DMS53 (cell line): Measurements from ENCODE around the gene CDH4.
A peak's percentile ranks its signal among the peaks of the same experiment; 100 is the strongest.

Experiments used
- DNase-seq: peaks from one replicate; lab custom pipeline; 2025; lab: John Stamatoyannopoulos, UW

CDH4 gene

DNA sequence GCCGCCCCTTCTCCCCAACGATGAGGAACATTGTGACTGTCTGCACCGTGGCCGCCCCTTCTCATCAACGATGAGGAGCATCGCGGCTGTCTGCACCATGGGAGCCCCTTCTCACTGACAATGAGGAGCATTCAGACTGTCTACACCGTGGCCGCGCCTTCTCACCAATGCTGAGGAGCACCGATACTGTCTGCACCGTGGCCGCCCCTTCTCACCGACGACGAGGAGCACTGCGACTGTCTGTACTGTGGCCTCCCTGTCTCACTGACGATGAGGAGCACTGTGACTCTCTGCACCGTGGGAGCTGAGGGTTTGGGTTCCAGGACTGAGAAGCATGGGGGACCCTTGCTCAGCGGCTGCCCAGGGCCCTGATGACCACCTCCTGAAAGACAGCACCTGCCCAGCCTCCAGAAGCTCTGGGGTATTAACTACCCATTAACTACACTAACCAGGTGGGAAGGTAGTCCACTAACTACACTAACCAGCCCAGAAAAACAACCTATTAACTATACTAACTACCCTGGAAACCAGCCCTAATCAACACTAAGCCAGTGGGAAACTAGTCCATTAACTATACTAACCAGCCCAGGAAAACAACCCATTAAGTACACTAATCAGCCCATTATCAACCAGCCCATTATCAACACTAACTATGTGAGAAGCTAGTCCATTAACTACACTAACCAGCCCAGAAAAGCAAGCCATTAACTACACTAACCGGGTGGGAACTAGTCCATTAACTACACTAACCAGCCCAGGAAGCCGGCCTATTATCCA lies 696.7 kb downstream of the CDH4 start:
- DNase-seq = no peak

DNA sequence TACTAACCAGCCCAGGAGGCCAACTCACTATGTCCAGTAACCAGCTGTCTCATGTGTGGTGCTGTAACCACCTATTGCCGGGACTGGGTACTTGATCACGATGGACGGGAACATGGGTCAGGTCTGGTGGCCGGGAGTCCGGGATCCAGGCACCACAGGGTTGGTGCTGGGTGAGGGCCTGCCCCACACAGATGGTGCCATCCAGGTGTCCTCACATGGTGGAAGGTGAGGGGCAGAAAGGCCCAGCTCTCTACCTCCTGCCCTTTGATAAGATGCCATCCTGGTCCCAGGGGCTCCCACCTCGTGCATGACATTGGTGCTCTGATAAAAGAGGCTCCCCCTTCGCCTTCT lies 697.3 kb downstream of the CDH4 start:
- DNase-seq = no peak

DNA sequence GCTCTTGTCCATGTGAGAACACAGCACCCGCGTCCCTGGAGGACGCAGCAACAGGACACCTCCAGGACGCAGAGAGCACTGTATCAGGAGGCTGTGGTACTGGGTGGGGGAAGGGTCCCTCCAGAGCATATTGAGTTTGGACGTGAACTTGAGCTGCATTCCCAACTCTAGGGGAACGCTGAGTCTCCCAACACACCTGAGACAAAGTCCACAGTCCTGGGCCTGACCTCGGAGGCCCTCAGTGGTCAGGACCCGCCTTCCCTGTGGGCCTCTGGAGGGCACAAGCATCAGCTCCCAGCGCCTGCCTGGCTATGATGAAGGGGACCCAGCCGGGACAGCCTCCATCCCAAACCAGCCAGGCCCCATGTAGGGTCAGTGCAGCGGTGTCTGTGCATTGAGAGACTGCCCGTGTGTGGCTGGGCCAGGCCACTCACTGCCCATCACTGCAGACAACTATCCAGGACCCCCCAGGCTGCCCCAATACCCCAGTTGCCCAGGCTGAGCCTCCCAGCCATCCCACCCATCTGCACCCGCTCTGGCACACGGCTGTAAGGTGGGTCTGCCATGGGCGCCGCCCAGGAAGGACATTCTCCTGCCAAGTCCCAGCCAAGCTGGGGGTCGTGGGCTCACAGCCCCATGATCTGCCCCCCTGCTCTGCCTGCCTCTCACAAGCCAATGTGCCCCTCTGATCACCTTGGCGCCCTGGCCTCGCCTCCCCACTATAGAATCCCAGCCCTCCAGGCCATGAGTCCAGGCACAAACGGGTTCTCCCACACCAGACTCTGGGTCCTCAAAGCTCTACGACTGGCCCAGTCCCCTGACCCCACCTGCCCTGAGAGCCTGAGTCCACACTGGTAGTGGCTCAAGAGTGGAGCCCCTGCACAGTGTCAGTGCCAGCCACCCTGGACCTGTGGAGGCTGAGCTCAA lies 697.9 kb downstream of the CDH4 start:
- no peak for DNase-seq

DNA sequence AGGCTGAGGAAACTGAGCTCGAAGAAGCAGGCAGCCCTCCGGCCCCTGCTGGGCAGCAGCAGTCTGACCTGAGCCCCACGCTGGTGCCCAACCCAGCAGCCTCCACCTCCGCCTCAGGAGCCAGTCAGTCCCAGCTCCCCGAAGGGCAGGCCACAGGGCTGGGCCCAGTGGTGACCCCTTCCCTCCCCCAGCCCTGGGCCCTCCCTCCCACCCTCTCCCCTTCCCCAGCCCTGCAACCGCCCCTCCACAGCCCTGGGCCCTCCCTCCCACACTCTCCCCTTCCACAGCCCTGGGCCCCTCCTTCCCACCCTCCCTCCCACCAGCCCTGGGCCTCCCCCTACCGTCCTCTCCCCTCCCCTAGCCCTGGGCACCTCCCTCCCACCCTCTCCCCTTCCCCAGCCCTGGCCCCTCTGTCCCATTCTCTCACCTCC lies 698.6 kb downstream of the CDH4 start:
- no peak for DNase-seq

DNA sequence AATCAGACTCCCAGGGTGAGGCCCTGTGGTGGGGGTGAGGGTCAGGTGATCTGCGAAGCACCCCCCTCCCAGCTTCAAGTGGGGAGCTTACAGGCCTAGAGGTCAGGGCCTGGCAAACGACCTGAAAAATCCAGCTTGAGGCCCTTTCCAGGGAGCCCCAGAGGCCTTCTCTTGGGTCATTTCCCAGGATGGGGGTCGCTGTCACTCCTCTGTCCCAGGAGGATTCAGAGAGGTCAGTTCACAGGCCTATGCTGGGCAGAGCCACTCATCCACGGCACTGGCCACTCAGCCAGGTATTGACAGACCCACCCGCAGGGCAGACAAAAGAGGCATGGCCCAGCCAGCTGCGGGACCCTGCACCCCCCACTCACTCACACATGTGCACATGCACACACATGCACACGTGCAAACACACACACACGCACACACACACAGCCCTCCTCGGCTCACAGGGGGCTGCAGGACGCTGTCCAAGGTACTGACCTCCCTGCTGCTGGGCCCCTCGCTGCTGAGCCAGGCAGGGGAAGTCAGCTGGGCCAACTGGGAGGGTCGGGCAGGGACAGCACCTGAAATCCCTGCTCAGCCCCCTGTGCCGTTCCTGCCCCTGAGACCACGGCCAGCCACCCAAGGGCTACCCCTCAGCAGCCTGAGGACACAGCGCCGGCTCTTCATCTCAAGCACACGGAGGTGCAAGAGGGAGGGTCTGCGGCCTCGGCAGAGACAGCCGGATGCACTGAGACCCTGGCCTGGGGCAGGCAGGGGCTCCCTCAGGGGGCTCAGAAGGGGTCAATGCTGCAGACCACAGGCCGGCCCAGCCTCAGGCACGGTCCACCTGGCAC lies 699.9 kb downstream of the CDH4 start:
- no peak for DNase-seq

DNA sequence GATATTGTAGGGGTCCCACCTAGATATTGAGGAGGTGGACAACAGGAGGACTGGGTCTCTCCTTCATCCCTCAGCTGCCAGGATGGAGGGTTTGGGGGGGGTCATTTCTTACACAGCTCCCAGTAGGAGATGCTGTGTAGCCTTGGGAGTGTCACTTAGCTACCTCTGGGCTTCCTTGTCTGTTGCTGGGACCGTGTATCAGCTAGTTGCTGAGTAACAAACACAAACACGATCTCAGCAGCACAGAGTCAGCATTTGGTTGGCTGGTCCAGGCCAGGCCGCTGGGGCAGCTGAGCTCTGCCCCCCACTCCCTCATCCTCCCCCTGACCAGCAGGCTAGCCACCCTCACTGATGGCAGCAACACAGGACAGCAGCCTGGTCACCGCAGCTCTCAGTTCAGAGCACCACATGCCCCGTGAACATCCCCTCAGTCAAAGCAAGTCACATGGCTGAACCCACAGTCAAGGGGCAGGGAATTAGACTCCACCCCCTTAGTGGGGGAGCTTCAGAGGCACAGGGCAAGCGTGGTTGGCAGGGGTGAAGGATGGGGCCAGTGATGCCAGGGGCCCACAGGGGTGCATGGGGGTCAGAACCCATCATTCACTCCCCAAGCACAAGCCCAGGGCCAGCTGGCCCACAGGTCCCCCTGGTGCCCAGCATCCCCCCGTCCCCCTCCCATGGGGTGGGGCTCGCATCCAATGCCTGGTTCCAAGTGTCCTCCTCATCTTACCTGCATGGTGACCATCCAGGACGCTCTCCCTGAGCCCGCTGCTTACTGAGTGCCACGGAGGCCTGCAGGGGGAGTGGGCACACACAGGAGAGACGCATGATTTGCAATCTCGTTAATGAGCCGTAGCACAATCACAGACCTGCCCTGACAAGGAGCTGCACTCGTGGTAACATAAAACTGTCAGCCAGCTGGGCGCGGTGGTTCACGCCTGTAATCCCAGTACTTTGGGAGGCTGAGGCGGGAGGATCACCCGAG lies 701.3 kb downstream of the CDH4 start:
- no peak for DNase-seq

DNA sequence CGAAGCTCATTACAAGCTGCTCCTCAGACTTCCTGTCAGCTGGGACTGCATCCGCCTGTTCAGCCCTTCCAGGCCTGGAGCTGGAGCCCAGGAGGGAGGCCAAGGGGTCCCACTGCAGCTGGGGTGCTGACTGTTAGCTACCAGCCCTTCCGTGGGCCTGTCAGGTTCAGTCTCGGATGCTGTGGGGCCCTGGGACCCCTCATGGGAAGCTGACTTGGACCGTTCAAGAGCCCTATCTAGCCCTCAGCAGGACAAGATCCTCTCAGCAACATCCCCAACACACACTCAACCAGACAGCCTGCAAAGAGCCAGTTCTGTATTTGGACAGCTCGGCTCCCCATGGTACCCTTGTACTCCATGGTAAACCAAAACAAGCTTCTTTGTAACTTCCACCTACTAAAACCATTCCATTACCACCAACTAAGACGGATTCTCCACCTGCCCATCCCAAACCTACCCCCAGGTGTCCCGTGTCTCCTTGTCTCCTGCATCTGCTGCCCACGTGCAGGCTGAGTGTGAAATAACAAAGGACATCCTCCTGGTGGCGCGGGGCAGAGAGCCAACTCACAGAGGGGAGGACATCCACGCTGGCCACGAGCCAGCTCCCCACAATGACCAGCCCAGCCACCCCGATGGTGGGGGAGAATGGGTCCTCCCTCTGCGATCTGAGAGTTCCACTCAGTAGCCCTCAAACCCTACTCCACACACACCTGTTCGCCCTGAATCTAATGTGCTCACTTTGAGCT lies 702.4 kb downstream of the CDH4 start:
- peak; percentile 23 for DNase-seq

DNA sequence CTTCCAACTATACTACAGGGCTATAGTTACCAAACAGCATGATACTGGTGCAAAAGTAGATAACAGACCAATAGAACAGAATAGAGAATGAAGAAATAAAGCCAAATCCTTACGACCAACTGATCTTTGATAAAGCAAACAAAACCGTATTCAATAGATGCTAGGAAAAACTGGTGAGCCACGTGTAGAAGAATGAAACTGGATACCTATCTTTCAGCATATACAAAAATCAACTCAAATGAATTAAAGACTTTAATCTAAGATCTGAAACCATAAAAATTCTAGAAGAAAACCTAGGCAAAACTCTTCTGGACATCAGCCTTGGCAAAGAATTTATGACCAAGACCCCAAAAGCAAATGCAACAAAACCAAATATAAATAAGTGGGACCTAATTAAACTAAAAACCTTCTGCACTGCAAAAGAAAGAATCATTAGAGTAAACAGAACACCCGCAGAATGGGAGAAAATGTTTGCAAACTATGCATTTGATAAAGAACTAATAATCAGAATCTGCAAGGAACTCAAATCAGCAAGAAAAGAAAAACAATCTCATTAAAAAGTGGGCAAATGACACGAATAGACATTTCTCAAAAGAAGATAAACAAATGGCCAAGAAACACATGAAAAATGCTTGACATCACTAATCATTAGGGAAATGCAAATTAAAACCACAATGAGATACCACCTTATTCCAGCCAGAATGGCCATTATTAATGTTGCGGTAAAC lies 703.8 kb downstream of the CDH4 start:
- no peak for DNase-seq

DNA sequence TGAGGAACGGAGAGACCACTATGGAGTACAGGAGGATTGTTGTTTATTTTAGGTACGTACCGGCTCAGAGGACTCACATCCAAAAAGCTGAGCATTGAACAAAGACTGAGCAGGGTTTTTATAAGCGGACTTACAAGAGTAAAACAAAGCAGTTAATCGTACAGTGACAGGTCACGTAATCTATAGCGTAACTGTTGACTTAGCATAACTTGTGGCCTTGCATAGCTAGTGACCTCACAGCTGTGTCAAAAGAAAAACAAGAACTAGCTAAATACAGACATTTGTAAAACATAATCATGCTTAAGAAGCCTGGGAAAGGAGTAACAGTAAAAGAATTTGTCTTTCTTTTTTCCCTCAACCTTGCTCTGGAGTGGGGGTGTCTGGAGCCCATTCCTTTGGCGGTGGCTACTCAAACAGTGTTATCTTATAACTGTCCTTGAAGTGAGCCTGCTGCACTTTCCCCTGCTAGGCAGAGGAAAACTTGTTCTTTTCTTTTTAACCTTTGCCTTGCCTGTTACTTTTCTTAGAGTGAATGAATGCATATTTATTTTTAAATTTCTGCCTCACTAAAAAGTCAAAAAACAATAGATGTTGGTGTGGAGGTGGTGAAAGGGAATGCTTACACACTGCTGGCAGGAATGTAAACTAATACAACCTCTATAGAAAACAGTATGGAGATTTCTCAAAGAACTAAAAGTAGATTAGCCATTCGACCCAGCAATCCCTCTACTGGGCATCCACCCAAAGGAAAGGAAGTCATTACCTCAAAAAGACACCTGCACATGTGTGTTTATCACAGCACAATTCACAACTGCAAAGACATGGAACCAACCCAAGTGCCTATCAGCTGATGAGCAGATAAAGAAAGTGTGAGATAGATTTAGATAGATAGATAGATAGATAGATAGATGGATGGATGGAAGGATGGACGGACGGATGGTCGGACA lies 704.6 kb downstream of the CDH4 start:
- DNase-seq = no peak

DNA sequence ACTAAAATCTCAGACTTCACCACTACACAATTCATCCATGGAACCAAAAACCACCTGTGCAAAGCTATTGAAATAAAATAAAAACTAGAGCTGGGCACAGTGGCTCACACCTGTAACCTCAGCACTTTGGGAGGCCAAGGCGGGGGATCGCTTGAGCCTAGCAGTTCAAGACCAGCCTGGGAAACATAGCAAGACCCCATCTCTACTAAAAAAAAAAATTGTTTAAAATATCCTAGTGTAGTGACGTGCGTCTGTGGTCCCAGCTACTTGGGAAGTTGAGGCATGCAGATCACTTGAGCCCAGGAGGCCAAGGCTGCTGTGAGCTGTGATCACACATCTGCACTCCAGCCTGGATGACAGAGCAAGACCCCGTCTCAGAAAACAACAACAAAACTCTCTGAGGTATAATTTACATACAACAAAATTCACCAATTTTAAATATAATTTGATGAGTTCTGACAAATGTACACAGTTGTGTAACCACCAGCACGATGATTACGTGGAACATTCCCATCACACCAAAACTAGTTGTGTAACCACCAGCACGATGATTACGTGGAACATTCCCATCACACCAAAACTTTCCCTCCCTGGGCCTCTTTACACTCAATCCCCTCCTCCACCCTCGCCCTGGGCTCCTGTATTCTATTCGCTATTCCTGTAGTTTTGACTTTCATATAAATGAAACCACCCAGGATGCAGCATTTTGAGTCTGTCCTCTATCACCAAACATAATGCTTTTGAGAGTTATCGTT lies 706.1 kb downstream of the CDH4 start:
- DNase-seq = no peak

DNA sequence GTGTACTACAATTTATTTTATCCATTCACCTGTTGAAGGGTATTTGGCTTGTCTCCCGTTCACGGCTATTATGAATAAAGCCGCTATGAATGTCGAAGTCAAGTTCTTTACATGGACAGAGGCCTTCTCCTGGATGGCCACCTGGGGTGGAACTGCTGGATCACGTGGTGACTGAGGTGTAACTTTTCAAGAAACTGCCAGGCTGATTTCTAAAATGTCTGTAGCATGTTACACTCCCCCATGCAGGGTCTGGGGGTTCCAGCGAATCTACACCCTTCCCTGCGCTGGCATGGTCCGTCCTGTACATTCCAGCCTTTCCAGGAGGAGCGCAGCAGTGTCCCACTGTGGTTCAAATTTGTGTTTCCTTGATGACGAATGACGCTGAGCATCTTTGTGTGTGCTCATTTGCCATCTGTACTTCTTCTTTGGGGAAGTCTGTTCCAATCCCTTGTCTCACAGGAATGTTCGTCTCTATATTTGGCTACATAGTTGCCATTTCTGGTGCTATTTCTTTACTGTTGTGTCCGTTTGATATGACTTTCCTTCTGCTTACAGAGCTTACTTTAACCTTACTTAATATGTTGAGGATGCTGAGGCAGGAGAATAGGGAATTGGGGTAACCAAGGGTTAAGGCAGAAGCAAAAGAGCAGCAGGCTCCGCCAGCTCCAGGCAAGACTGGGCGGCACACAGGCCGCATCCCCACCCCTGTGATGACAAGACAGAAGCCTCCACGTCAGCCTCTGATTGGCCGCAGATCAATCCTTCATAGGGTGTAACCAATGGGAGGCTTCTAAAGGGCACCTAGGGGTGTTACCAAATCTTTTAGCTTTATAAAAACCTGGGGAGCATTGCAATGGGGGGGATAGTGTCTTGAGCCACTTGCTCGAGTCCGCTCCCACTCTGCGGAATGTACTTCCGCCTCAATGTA lies 707.0 kb downstream of the CDH4 start:
- DNase-seq = no peak

DNA sequence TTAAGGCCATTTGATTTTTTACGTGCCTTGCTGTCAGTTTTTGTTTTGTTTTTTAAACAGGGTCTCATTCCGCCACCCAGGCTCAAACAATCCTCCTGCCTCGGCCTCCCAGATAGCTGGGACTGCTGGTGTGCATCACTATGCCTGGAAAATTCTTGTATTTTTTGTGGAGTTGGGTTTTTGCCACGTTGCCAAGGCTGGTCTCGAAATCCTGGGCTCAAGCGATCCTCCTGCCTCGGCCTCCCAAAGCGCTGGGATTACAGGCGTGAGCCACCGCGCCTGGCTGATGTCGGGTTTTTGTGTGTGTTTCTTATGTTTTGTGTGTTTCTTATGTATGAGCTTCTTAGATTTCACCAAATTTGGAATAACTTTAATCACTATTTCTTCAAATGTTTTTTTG lies 708.8 kb downstream of the CDH4 start:
- DNase-seq = no peak

DNA sequence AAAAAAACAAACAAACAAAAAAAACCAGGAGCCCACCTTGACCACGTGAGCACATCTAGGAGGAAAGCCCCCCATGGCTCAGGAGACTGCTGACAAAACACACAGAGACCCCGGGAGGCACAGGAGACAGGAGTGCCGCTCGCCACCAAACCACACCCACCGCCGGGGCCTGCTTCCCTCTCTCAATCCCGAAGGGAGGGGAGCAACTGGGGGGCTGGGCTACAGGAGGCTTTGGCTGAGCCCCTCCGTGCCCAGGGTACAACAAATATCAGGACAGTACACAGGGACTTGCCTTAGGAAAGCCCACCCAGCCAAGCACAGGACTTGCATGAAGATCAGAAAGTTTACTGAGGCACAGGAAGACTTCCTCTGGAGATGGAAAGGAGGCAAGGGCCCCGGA lies 711.1 kb downstream of the CDH4 start:
- DNase-seq = no peak

DNA sequence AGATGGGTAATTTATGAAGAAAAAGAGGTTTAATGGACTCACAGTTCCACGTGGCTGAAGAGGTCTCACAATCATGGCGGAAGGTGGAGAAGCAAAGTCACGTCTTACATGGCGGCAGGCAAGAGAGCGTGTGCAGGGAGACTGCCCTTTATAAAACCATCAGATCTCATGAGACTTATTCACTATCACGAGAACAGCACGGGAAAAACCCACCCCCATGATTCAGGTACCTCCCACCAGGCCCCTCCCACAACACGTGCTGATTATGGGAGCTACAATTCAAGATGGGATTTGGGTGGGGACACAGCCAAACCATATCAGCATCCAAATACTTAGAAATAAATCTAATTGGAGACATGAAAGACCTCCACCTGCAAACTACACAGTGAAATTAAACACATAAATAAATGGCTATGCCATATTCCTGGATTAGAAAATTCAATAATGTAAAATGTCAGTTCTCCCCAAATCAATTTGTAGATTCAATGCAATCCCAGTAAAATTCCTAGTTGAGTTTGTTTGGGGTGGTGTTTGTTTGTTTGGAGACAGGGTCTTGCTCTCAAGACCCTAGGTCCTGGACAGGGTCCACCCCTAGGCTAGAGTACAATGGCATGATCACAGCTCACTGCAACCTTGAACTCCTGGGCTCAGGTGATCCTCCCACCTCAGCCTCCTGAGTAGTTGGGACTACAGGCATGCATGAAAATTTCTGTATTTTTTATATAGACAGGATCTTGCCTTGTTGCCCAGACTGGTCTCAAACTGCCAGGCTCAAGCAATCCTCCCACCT lies 712.0 kb downstream of the CDH4 start:
- DNase-seq = no peak

DNA sequence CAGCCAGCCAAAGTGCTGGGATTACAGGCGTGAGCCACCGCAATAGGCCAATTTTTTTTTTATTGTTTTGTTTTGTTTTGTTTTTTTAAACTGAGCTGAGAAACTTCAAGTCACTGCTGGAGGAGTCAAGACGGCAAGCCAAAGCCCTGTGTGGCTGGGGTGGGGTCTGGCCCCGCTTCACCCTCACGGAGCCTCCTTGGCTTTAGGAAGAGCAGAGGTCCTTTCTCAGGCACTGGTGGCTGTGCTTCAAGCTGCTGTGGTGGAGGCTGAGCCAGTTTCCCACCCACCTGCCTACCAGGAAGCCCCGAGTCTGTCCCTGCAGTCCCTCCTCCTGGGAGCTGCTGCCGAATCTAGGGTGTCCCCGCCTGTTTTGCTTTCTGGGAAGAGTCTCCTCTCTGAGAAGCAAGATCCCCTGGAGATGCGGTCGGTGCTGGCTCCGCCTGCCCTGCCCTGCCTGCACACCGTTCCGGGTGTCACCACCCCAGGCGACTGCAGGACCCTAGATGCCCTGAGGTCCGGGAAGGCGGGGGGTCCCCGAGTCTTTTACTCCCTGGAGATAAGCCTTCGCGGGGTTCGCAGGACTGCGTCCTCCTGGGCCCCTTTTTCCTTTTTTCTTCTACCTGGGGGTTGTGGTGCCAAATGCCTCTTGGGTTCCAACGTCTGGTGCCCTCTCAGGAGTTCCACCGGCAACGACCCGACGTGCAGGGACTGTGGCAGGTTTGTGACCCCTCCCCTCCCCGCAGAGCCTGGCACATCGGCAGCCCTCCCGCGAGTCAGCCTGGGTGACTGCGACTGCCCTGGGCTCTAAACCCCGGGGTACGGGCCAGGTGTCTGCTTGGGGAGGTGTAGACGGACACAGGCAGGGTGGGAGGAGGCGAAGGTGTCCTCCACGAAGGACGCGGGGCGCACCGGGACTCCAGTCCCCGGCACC lies 712.9 kb downstream of the CDH4 start:
- no peak for DNase-seq
